Stimulated activated CD4-positive, alpha-beta T cell treated with anti-CD3 and anti-CD28 coated beads, Interleukin-15, amount 100 ng/mL, for 1 hour (primary cell): ENCODE data around the gene CHST7.
"Not testable (repeated sequence)": the region's sequence is repeated elsewhere in the genome, so short reads cannot be mapped to it uniquely, and the experiment has no call there.

ENCODE experiments used
- DNase-seq, 2 donors: peaks; one replicate each; pipeline ENCODE4 v3.0.0-alpha.2; 2020; ENCODE audit warnings: low read depth in 1 of 2, low spot score in 1 of 2

The CHST7 gene

GRCh38 chrX:46573331-46573891, at the start of gene CHST7:
CHST7 (plus strand) TSS chrX:46573765; CDS start chrX:46573932, 167 bp downstream.
- DNase-seq = peak; percentile 20 to 46

GRCh38 chrX:46528640-46529039, 44.9 kb upstream of the CHST7 start:
- DNase-seq = not testable (repeated sequence)

- DNase-seq = not testable (repeated sequence)
Measured at GRCh38 chrX:46529740-46530403, 43.7 kb upstream of the CHST7 start.

- DNase-seq = not testable (repeated sequence)
Measured at GRCh38 chrX:46530404-46530908, 43.1 kb upstream of the CHST7 start.

GRCh38 chrX:46531442-46531841, 42.1 kb upstream of the CHST7 start:
- no peak for DNase-seq

- no peak for DNase-seq
Measured at GRCh38 chrX:46543441-46543840, 30.1 kb upstream of the CHST7 start.

- DNase-seq = not testable (repeated sequence)
Measured at GRCh38 chrX:46544527-46544926, 29.0 kb upstream of the CHST7 start.

- DNase-seq = peak; percentile 82 to 86
Measured at GRCh38 chrX:46545111-46546005, 28.2 kb upstream of the CHST7 start, which contains the start of gene ZNF674. ZNF674 (minus strand) TSS chrX:46545421; CDS start chrX:46542087, 3,334 bp downstream.

GRCh38 chrX:46547857-46548256, 25.7 kb upstream of the CHST7 start:
- no peak for DNase-seq

- no peak for DNase-seq
Measured at GRCh38 chrX:46549914-46550313, 23.7 kb upstream of the CHST7 start.

GRCh38 chrX:46551494-46552128, 22.0 kb upstream of the CHST7 start:
- no peak for DNase-seq

- no peak for DNase-seq
Measured at GRCh38 chrX:46553935-46554334, 19.6 kb upstream of the CHST7 start.

- DNase-seq = no peak
Measured at GRCh38 chrX:46554942-46555341, 18.6 kb upstream of the CHST7 start.

- no peak for DNase-seq
Measured at GRCh38 chrX:46559062-46559461, 14.5 kb upstream of the CHST7 start.

GRCh38 chrX:46561824-46562657, 11.5 kb upstream of the CHST7 start:
- no peak for DNase-seq

- DNase-seq = no peak
Measured at GRCh38 chrX:46567388-46567787, 6.2 kb upstream of the CHST7 start.

- DNase-seq = no peak
Measured at GRCh38 chrX:46569621-46570020, 3.9 kb upstream of the CHST7 start.

- no peak for DNase-seq
Measured at GRCh38 chrX:46571423-46572339, 1.9 kb upstream of the CHST7 start.

- DNase-seq = no peak
Measured at GRCh38 chrX:46572340-46572936, 1.1 kb upstream of the CHST7 start.
